Measurements from ENCODE around the gene GAL. TPM values are rescaled to one million over a fixed set of nuclear protein-coding genes. Genes with fewer than 3 reads are reported as not detected.
A peak's percentile ranks its signal among the peaks of the same experiment; 100 is the strongest.

The GAL gene
- total RNA-seq, 1 experiment from 2014 or later, result 65.2 TPM

GRCh38 chr11:68651985-68652682 is 32.2 kb upstream of the GAL start:
- no peak overlapping the region for H3K18ac ChIP-seq (ENCODE audit: insufficient read length, low read depth, low read length)
- no peaks in the 10 kb centered on the region for H3K23me2 ChIP-seq (ENCODE audit: insufficient read length, low read depth, low read length, poor library complexity, severe bottlenecking)
- Mint-ChIP-seq H3K9me3 (peaks cover 7 to 13% of the 10 kb centered on the region in 2 experiments), H3K36me3 (ENCODE audit: insufficient read depth in 1 of 3, low read depth in 3 of 3) (peaks cover 0 to 6% (median 4%) of the 10 kb centered on the region in 3 experiments; a peak in 3 of 7 replicates), H3K27me3 (ENCODE audit: low read depth) (peaks cover under 1% of the 10 kb centered on the region; the same call in 1 of the 2 replicates), H3K4me1 (0 out of 4 replicates have a peak, but pooled peaks cover 0 to 2% of the 10 kb centered on the region in 2 experiments), H3K4me3 (no peak overlapping the region), H3K27ac (no peak overlapping the region; a peak in 1 of 7 replicates)
- H2BK5ac ChIP-seq (ENCODE audit: insufficient read length, low read length), result no peak overlapping the region
- no peak for DNase-seq
- H4K20me1 ChIP-seq (ENCODE audit: control insufficient read depth, insufficient read depth, insufficient read length), result no peaks in the 10 kb centered on the region
- H2AFZ ChIP-seq (ENCODE audit: low read length), result no peak overlapping the region
- H3T11ph ChIP-seq (ENCODE audit: low read length), result no peak overlapping the region
- H3K14ac ChIP-seq (ENCODE audit: insufficient read depth, low read length), result peak overlapping the region; percentile 13; the same call in 1 of the 2 replicates
- 0 out of 3 replicates have a peak, but pooled peaks have one; percentile 13 for TF ChIP-seq CTCF (conservative IDR thresholded peaks at IDR 0.05)
- H3K79me2 ChIP-seq (ENCODE audit: insufficient read depth, low read length), result no peaks in the 10 kb centered on the region
- H4K8ac ChIP-seq (replicated peaks; ENCODE audit: insufficient read length, low read depth, low read length), result no peak overlapping the region
- H3K9ac ChIP-seq (ENCODE audit: extremely low read depth, insufficient read length, low read length), result no peak overlapping the region
- no peak overlapping the region for H2BK15ac ChIP-seq (ENCODE audit: low read depth, low read length)
- H3K4me1 ChIP-seq (ENCODE audit: insufficient read depth, low read length), result no peaks in the 10 kb centered on the region
- H3K27me3 ChIP-seq (ENCODE audit: insufficient read depth, low read length), result no peaks in the 10 kb centered on the region
- H3K4ac ChIP-seq (ENCODE audit: low read depth, low read length), result no peak overlapping the region
- no peak overlapping the region for H3K4me2 ChIP-seq (ENCODE audit: insufficient read depth, insufficient read length, low read length)
- no peaks in the 10 kb centered on the region for H3K79me1 ChIP-seq (ENCODE audit: insufficient read depth, low read depth, low read length, poor library complexity, severe bottlenecking)
- no peak overlapping the region for H3K23ac ChIP-seq (ENCODE audit: insufficient read length, low read depth, low read length)
- no peak overlapping the region for H2BK120ac ChIP-seq (ENCODE audit: low read depth, low read length, poor library complexity, severe bottlenecking)
- H2BK20ac ChIP-seq (ENCODE audit: low read depth, low read length, poor library complexity, severe bottlenecking), result no peak overlapping the region
- WGBS (ENCODE audit: extremely low coverage, insufficient read length, low lambda C conversion rate), result no CpG with 5 or more reads among the region's 16 CpGs
- H2AK5ac ChIP-seq (ENCODE audit: insufficient read length, low read length), result no peak overlapping the region
- peaks cover 4% of the 10 kb centered on the region for H3K9me3 ChIP-seq (ENCODE audit: control insufficient read depth, low read depth, low read length)
- no peak overlapping the region for H3K56ac ChIP-seq (ENCODE audit: insufficient read length, low read depth, low read length)
- no peak overlapping the region for H3K27ac ChIP-seq (ENCODE audit: insufficient read length, low read depth, low read length)
- H2BK12ac ChIP-seq (ENCODE audit: insufficient read length, low read depth, low read length), result peak overlapping the region; percentile 59
- H4K5ac ChIP-seq (ENCODE audit: insufficient read length, low read depth, low read length), result no peak overlapping the region
- no peak overlapping the region for H4K91ac ChIP-seq (ENCODE audit: insufficient read length, low read depth, low read length)
